Fibroblast of lung (primary cell): ENCODE measurements around the gene RASSF7.

Experiments used
- CTCF ChIP-seq, 2 donors: IDR thresholded peaks in 1 of 2; conservative IDR thresholded peaks in 1 of 2; 1 replicate in 1 of 2; 2 replicates in 1 of 2; pipeline ENCODE4 v1.5.1; 2011 to 2012; ENCODE audit warnings: low read length in 2 of 2, control low read depth in 1 of 2, inconsistent platforms in 1 of 2, low read depth in 1 of 2, mild to moderate bottlenecking in 1 of 2
- EZH2 ChIP-seq: IDR thresholded peaks from 2 replicates; pipeline ENCODE4 v1.5.1; 2012; ENCODE audit warnings: low read length, control low read depth, mild to moderate bottlenecking; ENCODE audit errors: missing control alignments

DNA sequence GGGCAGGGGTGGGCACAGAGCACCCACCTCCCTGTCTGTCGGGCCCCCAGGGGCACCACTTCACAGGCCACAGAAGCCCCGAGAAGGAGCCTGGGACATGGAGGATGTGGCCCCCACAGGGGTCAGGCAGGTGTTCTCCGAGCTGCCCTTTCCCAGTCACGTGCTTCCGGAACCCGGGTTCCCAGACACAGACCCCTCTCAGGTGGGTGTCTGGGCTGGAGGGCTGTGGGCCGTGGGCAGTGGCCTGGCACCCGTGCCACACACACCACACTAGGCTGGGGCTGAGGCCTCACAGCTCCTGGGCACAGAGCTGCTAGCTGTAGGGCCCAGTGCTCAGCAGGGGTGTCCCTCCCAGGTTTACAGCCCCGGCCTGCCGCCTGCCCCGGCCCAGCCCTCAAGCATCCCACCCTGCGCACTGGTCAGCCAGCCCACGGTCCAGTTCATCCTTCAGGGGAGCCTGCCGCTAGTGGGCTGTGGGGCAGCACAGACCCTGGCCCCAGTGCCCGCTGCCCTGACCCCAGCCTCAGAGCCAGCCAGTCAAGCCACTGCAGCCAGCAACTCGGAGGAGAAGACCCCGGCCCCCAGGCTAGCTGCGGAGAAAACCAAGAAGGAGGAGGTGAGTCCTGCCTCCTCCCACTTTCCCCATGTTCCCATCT lies 49.5 kb downstream of the RASSF7 start:
- TF ChIP-seq CTCF (conservative IDR thresholded peaks at IDR 0.05 in 1 of 2, IDR thresholded peaks at IDR 0.05 in 1 of 2; ENCODE audit: low read depth in 1 of 2, low read length in 2 of 2) (no peak), EZH2 (no peak)
